IPS-18a (cell line): Measurements from ENCODE around the gene GID4.

Experiments
- H3K27ac ChIP-seq: one replicate; pipeline ENCODE4 v1.5.1; 2013; ENCODE audit warnings: low read length
- H3K27me3 ChIP-seq: one replicate; pipeline ENCODE4 v1.6.1; 2013; ENCODE audit warnings: mild to moderate bottlenecking, low read length; ENCODE audit not compliant: control insufficient read depth, insufficient read depth
- H3K36me3 ChIP-seq: one replicate; pipeline ENCODE4 v1.6.1; 2013; ENCODE audit warnings: low read depth, low read length; ENCODE audit not compliant: control insufficient read depth
- H3K4me1 ChIP-seq: one replicate; pipeline ENCODE4 v1.6.1; 2013; ENCODE audit warnings: low read depth, low read length; ENCODE audit not compliant: control insufficient read depth
- H3K4me3 ChIP-seq: one replicate; pipeline ENCODE4 v1.5.1; 2013; ENCODE audit warnings: low read length
- H3K9ac ChIP-seq: one replicate; pipeline ENCODE4 v1.6.1; 2013; ENCODE audit warnings: mild to moderate bottlenecking, low read length, moderate library complexity
- H3K9me3 ChIP-seq: one replicate; pipeline ENCODE4 v1.6.1; 2013; ENCODE audit warnings: low read depth, low read length; ENCODE audit not compliant: control insufficient read depth

The GID4 gene

GRCh38 chr17:18087610-18088491 lies 48.6 kb downstream of the GID4 start, which contains the start of gene DRG2:
Gene DRG2 (plus strand): TSS chr17:18087948. CDS start chr17:18088024, 76 bp downstream.
- no peaks in the 10 kb centered on the region for H3K9me3 ChIP-seq
- no peaks in the 10 kb centered on the region for H3K27me3 ChIP-seq
- H3K27ac ChIP-seq: no peak within 1 kb of the TSS

GRCh38 chr17:18089613-18090012 lies 50.4 kb downstream of the GID4 start:
- Histone ChIP-seq H3K4me1 (no peaks in the 10 kb centered on the region), H3K27me3 (no peaks in the 10 kb centered on the region), H3K4me3 (no peak overlapping the region), H3K36me3 (peaks cover 3% of the 10 kb centered on the region), H3K27ac (no peak overlapping the region), H3K9me3 (no peaks in the 10 kb centered on the region), H3K9ac (no peak overlapping the region)

More at GRCh38 chr17:18087610-18088491, 48.6 kb downstream of the GID4 start, which contains the start of gene DRG2:
- peak within 1 kb of the TSS; percentile 85 for H3K4me3 ChIP-seq
- H3K9ac ChIP-seq: peak within 1 kb of the TSS; percentile 64
- no peaks in the 10 kb centered on the region for H3K4me1 ChIP-seq
- peaks cover 2% of the 10 kb centered on the region for H3K36me3 ChIP-seq

DNA sequence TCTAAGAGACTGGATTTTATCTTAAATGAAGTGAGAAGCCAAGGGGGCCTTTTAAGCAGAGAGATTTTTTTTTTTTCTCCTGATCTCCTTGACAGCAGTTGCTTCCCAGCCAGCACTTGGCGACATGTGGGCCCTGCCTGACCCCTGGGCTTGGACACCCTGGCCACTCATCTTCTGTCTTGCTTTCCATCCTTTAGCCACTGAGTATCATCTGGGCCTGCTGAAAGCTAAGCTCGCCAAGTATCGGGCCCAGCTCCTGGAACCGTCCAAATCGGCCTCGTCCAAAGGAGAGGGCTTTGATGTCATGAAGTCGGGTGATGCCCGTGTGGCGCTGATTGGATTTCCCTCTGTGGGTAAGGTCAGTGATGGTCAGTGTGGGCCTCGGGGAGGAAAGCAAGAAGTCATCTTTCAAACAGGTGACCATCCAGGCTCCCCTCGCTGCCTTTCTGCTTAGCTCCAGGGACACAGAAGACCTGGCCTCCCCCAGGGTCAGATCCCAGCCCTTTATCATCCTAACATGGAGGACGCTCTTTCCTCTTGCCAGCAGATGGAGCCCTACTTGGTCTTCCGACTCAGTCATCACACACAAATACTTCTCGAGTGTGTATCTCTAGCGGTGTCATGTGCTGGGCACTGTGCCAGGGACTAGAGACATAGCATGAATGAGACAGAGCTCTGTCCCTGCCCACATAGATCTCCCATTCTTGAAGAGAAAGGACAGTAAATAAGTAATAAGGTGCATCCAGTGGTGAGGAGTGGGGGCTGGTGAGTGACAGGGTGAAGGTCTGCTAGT lies 54.6 kb downstream of the GID4 start:
- peaks cover 19% of the 10 kb centered on the region for H3K36me3 ChIP-seq
- no peaks in the 10 kb centered on the region for H3K9me3 ChIP-seq
- no peaks in the 10 kb centered on the region for H3K4me1 ChIP-seq
- H3K27ac ChIP-seq: no peak overlapping the region
- no peaks in the 10 kb centered on the region for H3K27me3 ChIP-seq
- no peak overlapping the region for H3K4me3 ChIP-seq
- H3K9ac ChIP-seq: no peak overlapping the region

GRCh38 chr17:18094409-18094807 lies 55.2 kb downstream of the GID4 start:
- Histone ChIP-seq H3K36me3 (peaks cover 24% of the 10 kb centered on the region), H3K27me3 (no peaks in the 10 kb centered on the region), H3K9ac (no peak overlapping the region), H3K27ac (no peak overlapping the region), H3K4me3 (no peak overlapping the region), H3K9me3 (no peaks in the 10 kb centered on the region), H3K4me1 (no peaks in the 10 kb centered on the region)

DNA sequence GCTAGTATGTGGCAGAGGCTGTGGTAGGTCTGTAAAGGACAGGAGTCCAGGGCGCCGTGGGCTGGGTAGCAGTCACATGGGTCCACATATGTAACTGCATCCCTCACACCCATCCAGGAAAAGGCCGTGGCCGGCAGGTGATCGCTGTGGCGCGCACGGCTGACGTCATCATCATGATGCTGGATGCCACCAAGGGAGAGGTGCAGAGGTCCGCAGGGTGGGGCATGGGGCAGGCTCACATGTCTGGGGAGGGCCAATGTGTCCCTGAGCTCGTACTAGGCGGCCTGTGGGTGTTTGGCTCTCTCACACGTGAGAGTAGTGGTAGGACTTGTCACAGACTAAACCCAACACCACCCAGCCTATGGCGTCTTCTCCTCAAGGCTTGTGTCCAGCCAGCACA lies 60.3 kb downstream of the GID4 start:
- H3K9ac ChIP-seq: no peak overlapping the region
- no peaks in the 10 kb centered on the region for H3K4me1 ChIP-seq
- H3K27me3 ChIP-seq: no peaks in the 10 kb centered on the region
- H3K4me3 ChIP-seq: no peak overlapping the region
- H3K9me3 ChIP-seq: no peaks in the 10 kb centered on the region
- no peak overlapping the region for H3K27ac ChIP-seq
- H3K36me3 ChIP-seq: peaks cover 31% of the 10 kb centered on the region

GRCh38 chr17:18100616-18101015 lies 61.4 kb downstream of the GID4 start:
- peaks cover 29% of the 10 kb centered on the region for H3K36me3 ChIP-seq
- no peaks in the 10 kb centered on the region for H3K4me1 ChIP-seq
- H3K9me3 ChIP-seq: no peaks in the 10 kb centered on the region
- no peak overlapping the region for H3K27ac ChIP-seq
- H3K9ac ChIP-seq: no peak overlapping the region
- H3K27me3 ChIP-seq: no peaks in the 10 kb centered on the region
- H3K4me3 ChIP-seq: no peak overlapping the region

GRCh38 chr17:18101828-18102227 lies 62.6 kb downstream of the GID4 start:
- H3K9me3 ChIP-seq: no peaks in the 10 kb centered on the region
- H3K27ac ChIP-seq: no peak overlapping the region
- H3K36me3 ChIP-seq: peaks cover 24% of the 10 kb centered on the region
- no peaks in the 10 kb centered on the region for H3K27me3 ChIP-seq
- H3K4me3 ChIP-seq: no peak overlapping the region
- no peak overlapping the region for H3K9ac ChIP-seq
- H3K4me1 ChIP-seq: no peaks in the 10 kb centered on the region

DNA sequence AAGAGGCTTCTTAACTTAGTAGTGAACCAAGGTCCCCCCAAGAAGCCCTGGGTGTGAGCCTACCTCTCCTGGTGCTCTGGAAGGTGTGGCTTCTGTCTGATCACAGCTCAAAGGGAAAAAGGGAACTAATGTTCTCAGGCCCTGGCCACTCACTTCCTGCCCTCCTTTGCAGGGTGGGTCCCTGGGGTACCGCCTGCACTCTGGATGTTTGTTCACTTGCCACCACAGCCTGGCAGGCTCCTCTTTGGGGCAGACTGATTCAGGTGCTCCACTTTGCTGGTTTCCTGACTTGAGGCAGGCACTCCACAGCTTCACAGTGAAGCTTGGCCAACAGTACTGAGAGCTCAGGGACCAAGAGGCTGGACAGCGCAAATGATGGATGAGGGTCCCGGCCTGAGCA lies 63.4 kb downstream of the GID4 start:
- Histone ChIP-seq H3K4me1 (no peaks in the 10 kb centered on the region), H3K27me3 (no peaks in the 10 kb centered on the region), H3K9me3 (no peaks in the 10 kb centered on the region), H3K9ac (no peak overlapping the region), H3K27ac (no peak overlapping the region), H3K4me3 (no peak overlapping the region), H3K36me3 (peaks cover 24% of the 10 kb centered on the region)

DNA sequence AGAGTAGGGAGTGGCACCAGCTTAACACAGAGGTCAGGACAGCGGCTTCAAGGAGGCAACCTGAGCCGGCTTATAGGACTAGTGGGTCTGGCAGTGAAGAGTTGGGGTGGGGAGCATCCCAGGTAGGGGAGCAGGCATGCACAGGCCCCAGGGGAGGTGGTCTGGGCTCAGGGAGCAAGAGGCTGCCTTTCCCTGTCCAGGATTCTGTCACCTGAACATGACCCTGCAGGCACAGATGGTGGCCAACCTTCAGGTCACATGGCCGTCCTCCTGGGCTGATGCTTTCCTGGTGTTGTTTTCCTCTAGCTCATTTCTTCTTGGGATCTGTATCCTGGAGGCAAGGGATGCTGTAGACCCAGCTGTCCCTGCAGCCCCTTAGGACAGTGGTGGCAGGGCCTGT lies 65.8 kb downstream of the GID4 start:
- H3K4me1 ChIP-seq: no peaks in the 10 kb centered on the region
- H3K36me3 ChIP-seq: peaks cover 15% of the 10 kb centered on the region
- no peak overlapping the region for H3K9ac ChIP-seq
- no peak overlapping the region for H3K27ac ChIP-seq
- H3K27me3 ChIP-seq: no peaks in the 10 kb centered on the region
- H3K9me3 ChIP-seq: no peaks in the 10 kb centered on the region
- H3K4me3 ChIP-seq: no peak overlapping the region

DNA sequence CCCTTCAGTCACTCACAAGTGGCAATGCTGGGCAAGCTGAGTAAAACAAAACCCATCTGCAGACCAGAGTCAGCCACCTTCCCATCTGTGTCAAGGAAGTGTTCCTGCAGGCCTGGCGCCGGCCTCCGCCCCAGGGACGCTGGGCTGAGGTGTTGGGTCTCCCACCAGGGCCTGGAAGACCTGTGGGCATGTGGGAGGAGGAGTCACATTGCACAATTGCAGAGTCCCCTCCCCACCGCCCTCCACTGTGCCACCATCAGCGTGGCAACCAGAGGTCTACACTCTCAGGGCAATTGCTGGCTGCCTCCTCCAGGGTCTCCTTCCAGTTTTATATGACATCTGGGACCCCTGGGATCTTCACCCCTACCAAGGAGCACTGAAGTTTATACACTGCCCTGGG lies 66.4 kb downstream of the GID4 start:
- Histone ChIP-seq H3K36me3 (peaks cover 15% of the 10 kb centered on the region), H3K4me3 (no peak overlapping the region), H3K9ac (no peak overlapping the region), H3K4me1 (no peaks in the 10 kb centered on the region), H3K9me3 (no peaks in the 10 kb centered on the region), H3K27me3 (no peaks in the 10 kb centered on the region), H3K27ac (no peak overlapping the region)

GRCh38 chr17:18106211-18106610 lies 67.0 kb downstream of the GID4 start:
- Histone ChIP-seq H3K9ac (no peak overlapping the region), H3K4me3 (no peak overlapping the region), H3K36me3 (peaks cover 15% of the 10 kb centered on the region), H3K27me3 (no peaks in the 10 kb centered on the region), H3K4me1 (no peaks in the 10 kb centered on the region), H3K9me3 (no peaks in the 10 kb centered on the region), H3K27ac (no peak overlapping the region)
